Activated naive CD8-positive, alpha-beta T cell treated with anti-CD3 and anti-CD28 coated beads, Interleukin-2, amount 50 U/mL, for 24 hours (primary cell): ENCODE data around the gene CORO2B.

Experiments
- ATAC-seq: fragments of 150-1000 bp; cut with Tn5 transposase; one replicate; pipeline ENCODE4 v1.10.0; 2021
- DNase-seq: peaks from one replicate; pipeline ENCODE4 v3.0.0; 2021
- H3K27ac Mint-ChIP-seq: one replicate; pipeline ENCODE4 v1.8.0; 2021; ENCODE audit warnings: mild to moderate bottlenecking, mixed read lengths
- H3K27me3 Mint-ChIP-seq: one replicate; pipeline ENCODE4 v1.8.0; 2021; ENCODE audit warnings: mixed read lengths
- H3K36me3 Mint-ChIP-seq: one replicate; pipeline ENCODE4 v1.8.0; 2021; ENCODE audit warnings: low read depth, mixed read lengths
- H3K4me1 Mint-ChIP-seq: one replicate; pipeline ENCODE4 v1.8.0; 2021; ENCODE audit warnings: mixed read lengths
- H3K4me3 Mint-ChIP-seq: one replicate; pipeline ENCODE4 v1.8.0; 2021; ENCODE audit warnings: mild to moderate bottlenecking, moderate library complexity, mixed read lengths
- H3K9me3 Mint-ChIP-seq: one replicate; pipeline ENCODE4 v1.8.0; 2021; ENCODE audit warnings: mixed read lengths

The CORO2B gene

DNA sequence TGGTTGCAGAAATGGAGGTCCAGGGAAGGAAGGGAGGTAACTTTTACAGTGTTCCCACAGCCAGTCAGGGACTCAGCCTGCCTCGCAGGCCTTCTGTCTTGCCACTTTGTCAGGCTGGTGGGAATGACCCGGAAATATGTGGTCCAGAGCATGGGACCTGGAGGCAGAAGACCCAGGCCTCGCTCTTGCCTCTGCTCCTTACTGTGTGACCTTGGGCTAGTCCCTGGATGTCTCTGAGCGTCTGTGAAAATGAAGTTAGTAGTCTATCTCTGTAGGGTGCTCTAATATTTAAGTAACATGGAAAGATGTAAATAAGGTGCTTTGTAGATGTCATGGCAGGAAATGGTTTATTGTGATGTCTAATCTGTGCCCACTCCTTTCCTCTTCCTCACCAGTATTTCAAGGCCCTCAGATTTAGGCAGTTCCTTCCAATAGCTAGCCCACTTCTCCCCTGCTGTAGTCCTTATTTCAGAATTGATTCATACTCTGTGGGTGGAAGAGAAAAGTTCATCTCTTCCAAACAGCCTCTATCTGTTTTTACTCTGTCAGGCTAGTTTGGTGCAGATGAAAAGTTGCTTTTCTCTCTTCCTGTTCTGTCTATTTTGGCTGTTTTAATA, 9.1 kb downstream of the CORO2B start:
- no peak overlapping the region for H3K4me3 Mint-ChIP-seq
- peak overlapping the region; percentile 82 for H3K27ac Mint-ChIP-seq
- H3K36me3 Mint-ChIP-seq, result no peaks in the 10 kb centered on the region
- H3K27me3 Mint-ChIP-seq, result no peaks in the 10 kb centered on the region
- ATAC-seq (peak; percentile 88), DNase-seq (no peak)
- H3K9me3 Mint-ChIP-seq, result no peaks in the 10 kb centered on the region
- H3K4me1 Mint-ChIP-seq, result peaks cover 33% of the 10 kb centered on the region

DNA sequence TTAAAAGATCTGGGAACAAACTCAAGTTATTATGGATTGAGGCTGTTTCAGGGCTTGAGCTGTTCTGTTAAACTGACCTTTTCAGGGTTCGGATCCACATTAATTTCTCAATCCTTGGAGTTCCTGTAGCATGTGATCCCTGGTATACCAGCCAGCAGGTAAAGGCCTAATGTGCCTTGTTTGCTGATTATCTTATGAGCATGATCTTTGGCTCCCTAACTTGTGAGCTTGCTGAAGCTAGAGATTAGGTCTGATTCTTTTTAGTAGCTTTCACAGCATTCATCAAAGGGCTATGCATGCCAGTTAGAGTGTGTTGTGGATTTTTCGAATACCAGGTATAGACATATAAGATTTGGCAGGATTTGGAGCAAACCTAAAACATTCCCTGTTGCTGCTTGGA, 10.3 kb downstream of the CORO2B start:
- no peaks in the 10 kb centered on the region for H3K9me3 Mint-ChIP-seq
- H3K4me3 Mint-ChIP-seq, result no peak overlapping the region
- H3K4me1 Mint-ChIP-seq, result peaks cover 37% of the 10 kb centered on the region
- H3K27ac Mint-ChIP-seq, result peak overlapping the region; percentile 38
- no peaks in the 10 kb centered on the region for H3K36me3 Mint-ChIP-seq
- no peak for ATAC-seq
- no peak for DNase-seq
- no peaks in the 10 kb centered on the region for H3K27me3 Mint-ChIP-seq

DNA sequence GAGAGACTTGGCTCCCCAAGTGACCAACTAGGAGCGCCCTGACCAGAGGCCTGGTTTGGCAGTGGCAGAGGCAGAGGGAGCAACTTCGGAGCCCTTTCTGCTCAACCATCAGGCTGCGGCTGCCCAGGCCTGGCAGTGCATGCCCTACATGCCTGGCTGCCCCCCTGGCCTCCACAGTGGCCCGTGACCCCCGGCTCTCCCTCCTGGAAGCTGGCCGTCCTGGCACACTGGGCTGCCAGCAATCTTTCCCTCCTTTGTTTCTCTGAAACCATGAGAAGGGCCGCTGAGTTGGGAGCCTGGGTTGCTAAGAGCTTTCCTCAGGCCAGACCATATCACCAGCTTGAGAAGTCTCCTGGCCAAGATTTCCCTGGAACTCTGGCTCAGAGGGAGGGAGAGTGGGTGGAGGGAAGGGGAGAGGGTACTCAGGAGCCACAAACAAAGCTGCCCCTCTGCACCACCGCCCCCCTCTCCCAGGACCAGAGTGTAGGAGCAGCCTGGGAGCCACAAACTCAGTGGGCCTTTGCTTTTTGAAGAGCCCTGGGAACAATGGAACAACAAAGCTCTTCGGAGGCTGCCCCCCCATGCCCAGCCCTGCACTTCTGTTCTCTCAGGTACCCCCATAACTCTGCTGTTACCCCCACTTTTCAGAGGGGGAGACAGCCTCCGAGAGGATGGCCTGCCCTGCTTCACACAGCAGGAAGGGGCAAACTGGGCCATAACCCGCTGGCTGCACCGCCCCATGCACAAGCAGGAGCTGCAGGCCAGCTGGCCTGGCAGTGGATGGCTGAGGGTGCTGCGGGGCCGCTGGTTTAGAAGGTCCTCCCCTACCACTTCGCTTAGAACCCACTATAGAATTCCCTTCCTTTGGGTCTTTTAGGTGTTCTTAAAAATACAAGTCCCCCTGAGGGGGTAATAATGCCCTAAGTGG, 11.3 kb downstream of the CORO2B start:
- ATAC-seq, result no peak
- no peaks in the 10 kb centered on the region for H3K36me3 Mint-ChIP-seq
- H3K4me1 Mint-ChIP-seq, result peaks cover 37% of the 10 kb centered on the region
- no peaks in the 10 kb centered on the region for H3K9me3 Mint-ChIP-seq
- H3K4me3 Mint-ChIP-seq, result no peak overlapping the region
- H3K27ac Mint-ChIP-seq, result no peak overlapping the region
- H3K27me3 Mint-ChIP-seq, result no peaks in the 10 kb centered on the region
- DNase-seq, result no peak

DNA sequence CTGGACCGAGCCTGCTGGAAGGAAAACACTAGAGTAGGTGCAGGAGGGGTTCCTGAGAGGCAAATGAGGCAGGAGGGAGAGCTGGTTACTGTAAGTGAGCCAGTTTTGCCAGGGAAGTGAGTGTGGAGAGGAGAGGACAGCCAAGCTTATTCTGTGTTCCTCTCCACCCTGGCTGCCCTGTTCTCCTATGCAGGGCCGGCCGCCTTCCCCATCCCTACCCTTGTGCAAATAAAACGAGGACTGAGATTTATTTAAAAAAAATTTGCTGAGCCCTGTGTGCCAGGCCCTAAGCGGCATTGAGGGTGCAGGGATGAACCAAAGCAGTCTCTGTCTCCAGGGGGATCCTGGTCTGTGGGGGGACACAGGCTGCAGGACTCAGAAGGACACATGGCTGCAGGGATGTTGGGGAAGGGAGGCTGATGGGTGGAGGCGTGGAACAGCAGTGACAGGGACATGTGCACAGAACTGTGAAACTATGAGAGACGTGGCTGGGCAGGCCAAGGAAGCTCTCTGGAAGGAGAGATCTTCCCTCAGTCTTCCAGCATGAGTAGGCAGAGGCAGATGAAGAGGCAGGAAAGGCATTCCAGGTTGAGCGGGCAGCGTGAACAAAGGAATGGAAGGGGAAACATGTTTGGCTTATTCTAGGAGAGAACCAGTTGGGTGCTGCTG, 12.1 kb downstream of the CORO2B start:
- Mint-ChIP-seq H3K27me3 (no peaks in the 10 kb centered on the region), H3K27ac (no peak overlapping the region), H3K4me3 (no peak overlapping the region), H3K9me3 (no peaks in the 10 kb centered on the region), H3K4me1 (peaks cover 37% of the 10 kb centered on the region), H3K36me3 (no peaks in the 10 kb centered on the region)
- ATAC-seq, result no peak
- no peak for DNase-seq

DNA sequence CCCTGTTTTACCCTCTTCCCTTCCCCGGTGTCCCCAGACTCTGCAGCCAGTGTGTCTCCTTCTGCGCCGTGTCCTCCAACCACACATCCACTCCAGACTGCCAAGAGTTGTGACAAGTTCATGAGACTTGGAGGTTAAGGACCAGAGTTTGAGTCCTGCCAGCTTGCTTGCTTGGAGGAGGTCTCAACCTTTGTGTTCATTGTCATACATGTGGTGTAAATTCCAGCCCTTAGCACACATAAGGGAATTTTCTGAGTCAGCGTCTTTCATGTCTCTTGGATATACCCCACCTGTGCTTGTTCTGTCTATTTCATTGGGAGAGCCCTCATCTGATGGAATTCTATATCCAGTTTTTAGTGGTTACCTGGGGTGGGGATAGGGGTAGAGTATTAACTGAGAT, 13.3 kb downstream of the CORO2B start:
- Mint-ChIP-seq H3K9me3 (no peaks in the 10 kb centered on the region), H3K27ac (no peak overlapping the region), H3K4me1 (peaks cover 27% of the 10 kb centered on the region), H3K4me3 (no peak overlapping the region), H3K27me3 (peaks cover 3% of the 10 kb centered on the region), H3K36me3 (no peaks in the 10 kb centered on the region)
- DNase-seq, result no peak
- no peak for ATAC-seq

DNA sequence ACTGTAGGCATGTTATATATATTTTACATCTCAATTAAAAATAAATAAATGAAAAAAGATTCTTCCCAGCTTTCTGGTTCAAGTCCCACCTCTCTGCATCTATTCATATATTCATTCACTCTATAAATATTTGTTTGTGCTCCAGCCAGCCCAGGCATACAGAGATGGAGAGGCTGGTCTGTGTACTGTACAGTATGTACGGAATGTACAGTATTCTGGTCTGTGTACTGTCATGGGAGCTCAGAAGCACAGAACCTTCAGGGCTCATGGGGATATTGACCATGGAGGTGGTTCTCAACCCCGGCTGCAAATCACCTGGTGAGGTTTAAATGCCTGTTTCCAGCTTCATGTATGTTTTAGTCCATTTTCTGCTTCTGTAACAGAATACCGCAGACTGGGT, 13.8 kb downstream of the CORO2B start:
- ATAC-seq (no peak), DNase-seq (no peak)
- Mint-ChIP-seq H3K27me3 (peaks cover 3% of the 10 kb centered on the region), H3K27ac (no peak overlapping the region), H3K36me3 (no peaks in the 10 kb centered on the region), H3K4me1 (peaks cover 22% of the 10 kb centered on the region), H3K4me3 (no peak overlapping the region), H3K9me3 (no peaks in the 10 kb centered on the region)

DNA sequence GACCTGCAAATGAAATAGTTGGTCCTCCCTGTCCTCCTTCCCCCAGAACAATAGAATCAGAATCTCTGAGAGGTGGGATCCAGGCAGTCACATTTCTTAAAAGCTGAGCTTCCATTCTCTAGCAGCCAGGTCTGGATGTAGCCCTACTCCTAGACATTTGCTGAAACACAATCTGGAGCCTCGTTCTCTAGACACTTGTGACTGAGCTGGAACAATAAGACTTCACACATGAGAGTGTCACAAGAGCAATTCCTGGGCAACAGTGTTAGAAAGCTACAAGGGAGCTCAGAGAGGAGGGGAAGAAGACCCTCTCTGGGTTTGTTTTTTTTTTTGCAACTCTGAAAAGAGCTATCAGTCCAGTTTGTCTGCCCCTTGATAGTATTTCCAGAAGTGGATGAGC, 14.5 kb downstream of the CORO2B start:
- peaks cover 3% of the 10 kb centered on the region for H3K27me3 Mint-ChIP-seq
- H3K27ac Mint-ChIP-seq, result no peak overlapping the region
- peaks cover 14% of the 10 kb centered on the region for H3K4me1 Mint-ChIP-seq
- H3K4me3 Mint-ChIP-seq, result no peak overlapping the region
- DNase-seq (no peak), ATAC-seq (no peak)
- no peaks in the 10 kb centered on the region for H3K36me3 Mint-ChIP-seq
- H3K9me3 Mint-ChIP-seq, result no peaks in the 10 kb centered on the region

DNA sequence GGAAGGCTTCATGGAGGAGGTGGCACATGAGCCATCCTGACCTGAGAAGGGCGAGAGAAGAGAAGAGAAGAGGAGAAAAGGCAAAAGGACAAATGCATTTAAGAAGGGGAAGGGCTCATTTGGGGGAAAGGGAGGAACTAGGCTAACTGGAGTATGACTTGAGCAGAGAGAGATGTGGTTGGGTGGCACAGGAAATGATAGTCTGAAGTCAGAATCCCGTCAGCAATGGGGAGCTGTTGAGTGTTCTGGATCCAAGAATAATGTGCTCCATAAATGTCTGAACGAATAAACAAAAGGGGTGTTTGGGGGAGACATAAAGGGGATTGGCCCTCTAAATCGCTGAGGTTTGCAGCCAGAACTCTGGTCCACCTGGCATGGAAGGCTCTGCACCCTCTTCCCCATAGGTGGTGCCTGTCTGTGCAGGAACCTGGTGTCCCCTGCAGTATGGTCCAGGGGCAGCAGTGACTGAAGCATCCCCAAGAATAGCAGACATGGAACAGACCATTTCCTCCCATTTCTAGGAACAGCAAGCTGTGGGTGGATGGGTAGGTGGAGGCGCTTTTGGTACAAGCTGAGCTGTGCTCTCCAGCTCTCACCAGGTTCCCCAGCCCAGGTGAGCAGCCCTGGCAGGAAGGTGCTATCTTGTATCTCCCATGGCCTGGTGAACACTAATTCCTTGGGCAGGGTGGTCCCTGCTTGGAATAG, 15.2 kb downstream of the CORO2B start:
- Mint-ChIP-seq H3K4me1 (peaks cover 7% of the 10 kb centered on the region), H3K27ac (no peak overlapping the region), H3K9me3 (no peaks in the 10 kb centered on the region), H3K4me3 (no peak overlapping the region), H3K27me3 (peaks cover 3% of the 10 kb centered on the region), H3K36me3 (no peaks in the 10 kb centered on the region)
- DNase-seq (no peak), ATAC-seq (no peak)

DNA sequence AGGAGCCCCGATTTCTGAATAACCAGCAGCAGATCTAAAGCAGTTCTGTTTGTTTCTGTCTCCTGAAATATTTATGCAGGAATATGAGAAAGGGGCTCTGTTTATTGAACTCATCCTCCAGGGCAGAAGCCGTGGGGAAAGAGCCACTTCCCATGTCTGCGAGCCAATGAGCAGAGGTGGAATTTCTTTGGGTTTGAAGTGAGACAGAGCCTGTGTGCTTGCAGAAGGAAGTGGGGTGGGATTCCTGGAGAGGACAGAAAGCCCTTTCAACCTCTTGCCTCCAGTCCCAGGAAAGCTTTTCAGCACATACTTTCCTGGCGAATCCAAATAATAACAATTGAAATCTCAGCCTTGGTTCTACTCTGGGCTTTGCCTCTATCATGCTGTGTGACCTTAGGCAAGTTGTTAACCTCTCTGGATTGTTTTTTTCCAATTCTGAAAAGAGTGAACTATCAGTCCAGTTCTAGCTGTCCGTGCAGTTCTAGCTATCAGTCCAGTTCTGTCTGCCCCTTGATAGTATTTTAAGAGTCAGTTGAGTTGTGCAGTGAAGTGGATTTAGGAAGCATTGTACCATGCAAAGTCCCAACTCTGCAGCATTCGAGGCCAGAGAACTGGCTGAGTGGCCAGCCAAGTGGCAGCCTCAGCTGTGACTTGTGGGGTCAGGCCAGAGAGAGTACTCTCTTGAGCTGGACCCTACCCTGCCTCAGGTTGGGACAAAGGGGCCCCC, 15.9 kb downstream of the CORO2B start:
- Mint-ChIP-seq H3K27ac (no peak overlapping the region), H3K27me3 (peaks cover 4% of the 10 kb centered on the region), H3K9me3 (no peaks in the 10 kb centered on the region), H3K36me3 (no peaks in the 10 kb centered on the region), H3K4me1 (peaks cover 4% of the 10 kb centered on the region), H3K4me3 (no peak overlapping the region)
- DNase-seq (no peak), ATAC-seq (no peak)

DNA sequence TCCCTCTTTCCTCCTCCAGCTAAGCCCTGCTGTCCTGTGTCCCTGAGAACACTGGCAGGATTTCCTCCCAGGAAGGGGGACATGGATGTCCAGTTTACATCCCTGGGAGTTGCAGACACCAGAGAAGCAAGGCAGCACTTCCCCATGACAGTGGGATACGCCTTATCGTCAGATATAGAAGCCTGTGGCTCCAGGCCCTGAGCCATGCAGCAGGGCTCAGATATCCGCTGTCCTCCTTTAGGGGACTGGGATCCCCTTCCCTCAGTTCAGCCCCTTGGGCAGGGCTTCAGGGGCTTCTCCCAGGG, 16.4 kb downstream of the CORO2B start:
- no peak for DNase-seq
- ATAC-seq, result no peak
- H3K4me3 Mint-ChIP-seq, result no peak overlapping the region
- H3K27ac Mint-ChIP-seq, result no peak overlapping the region
- H3K4me1 Mint-ChIP-seq, result peaks cover 4% of the 10 kb centered on the region
- H3K27me3 Mint-ChIP-seq, result peaks cover 4% of the 10 kb centered on the region
- H3K9me3 Mint-ChIP-seq, result no peaks in the 10 kb centered on the region
- H3K36me3 Mint-ChIP-seq, result no peaks in the 10 kb centered on the region

DNA sequence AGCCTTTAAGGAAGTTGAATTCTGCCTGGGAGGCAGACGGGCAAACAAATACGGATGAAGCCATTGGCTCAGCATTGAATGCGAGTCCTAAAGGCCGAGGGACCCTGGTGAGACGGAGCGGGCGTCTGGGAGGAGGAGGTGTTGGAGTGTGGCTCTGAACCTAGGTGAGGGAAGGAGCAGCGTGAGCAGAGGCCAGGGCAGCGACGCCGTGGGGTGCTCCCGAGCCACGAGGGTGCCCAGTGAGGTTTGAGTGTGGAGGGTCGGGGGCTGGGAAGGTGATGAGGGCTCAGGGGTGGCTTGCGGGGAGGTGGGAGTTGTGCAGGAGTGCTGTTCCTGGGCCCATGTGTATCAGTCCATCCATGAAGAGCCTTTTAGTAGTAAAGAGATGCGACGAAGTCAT, 17.0 kb downstream of the CORO2B start:
- Mint-ChIP-seq H3K4me3 (no peak overlapping the region), H3K9me3 (no peaks in the 10 kb centered on the region), H3K36me3 (no peaks in the 10 kb centered on the region), H3K27ac (no peak overlapping the region), H3K4me1 (peaks cover 4% of the 10 kb centered on the region), H3K27me3 (peaks cover 4% of the 10 kb centered on the region)
- DNase-seq (no peak), ATAC-seq (no peak)

DNA sequence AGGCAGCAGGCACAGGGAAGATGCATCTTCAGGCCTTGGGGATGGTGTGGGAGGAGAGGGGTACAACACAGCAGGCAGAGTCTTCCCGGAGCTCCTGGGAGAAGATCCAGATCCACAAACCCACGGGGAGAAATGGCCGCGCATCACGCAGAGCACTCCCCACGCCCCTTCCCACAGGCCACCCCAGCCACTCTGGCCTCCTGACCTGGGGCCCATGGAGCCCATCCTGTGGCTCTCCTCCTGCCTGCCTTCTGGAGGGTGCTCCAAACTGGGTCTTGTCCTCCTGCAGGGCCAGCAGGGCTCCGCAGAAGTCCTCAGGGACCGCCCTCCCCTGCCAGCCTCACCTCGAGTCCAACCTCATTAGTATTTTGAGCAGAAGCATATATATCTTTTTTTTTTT, 17.9 kb downstream of the CORO2B start:
- H3K4me3 Mint-ChIP-seq, result no peak overlapping the region
- ATAC-seq (no peak), DNase-seq (no peak)
- no peaks in the 10 kb centered on the region for H3K9me3 Mint-ChIP-seq
- peaks cover 4% of the 10 kb centered on the region for H3K27me3 Mint-ChIP-seq
- no peak overlapping the region for H3K27ac Mint-ChIP-seq
- peaks cover 4% of the 10 kb centered on the region for H3K4me1 Mint-ChIP-seq
- no peaks in the 10 kb centered on the region for H3K36me3 Mint-ChIP-seq

DNA sequence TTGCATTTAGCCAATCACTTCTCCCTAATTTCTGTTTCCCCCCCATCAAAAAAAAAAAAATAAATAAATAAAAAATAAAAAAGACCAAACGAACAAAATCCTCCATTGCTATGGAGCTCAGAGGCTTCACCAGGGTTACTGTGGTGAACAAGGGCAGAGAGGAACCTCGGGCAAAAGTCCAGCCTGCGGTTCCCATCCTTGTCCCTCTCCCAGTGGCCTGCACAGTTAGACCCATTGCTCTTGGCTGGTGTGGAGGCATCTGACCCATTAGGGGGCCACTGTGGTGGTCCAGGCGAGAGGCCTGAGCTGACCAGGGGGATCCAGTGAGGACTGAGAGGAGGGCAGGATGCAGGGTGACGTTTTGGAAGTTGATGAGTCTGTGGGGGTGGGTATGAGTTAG, 18.8 kb downstream of the CORO2B start:
- no peak for ATAC-seq
- no peaks in the 10 kb centered on the region for H3K36me3 Mint-ChIP-seq

More for the DNA sequence above, 18.8 kb downstream of the CORO2B start:
- Mint-ChIP-seq H3K4me3 (no peak overlapping the region), H3K27me3 (peaks cover 4% of the 10 kb centered on the region), H3K27ac (no peak overlapping the region), H3K9me3 (no peaks in the 10 kb centered on the region), H3K4me1 (peaks cover 4% of the 10 kb centered on the region)
- DNase-seq, result no peak
